OCI-LY3 (cell line): ENCODE results near the gene ZNF8.

ENCODE experiments used
- CTCF ChIP-seq: fragments of 200-600, 300-600 bp; sonication (generic); IDR thresholded peaks from 2 replicates; pipeline ENCODE4 v1.5.1; 2014; ENCODE audit warnings: antibody characterized with exemption, low read length, low read depth
- EZH2phosphoT487 ChIP-seq: fragments of 200-600 bp; shearing (Covaris generic); IDR thresholded peaks from 2 replicates; pipeline ENCODE4 v1.6.1; 2018; ENCODE audit warnings: antibody characterized with exemption, mixed run types, low read depth

- TF ChIP-seq CTCF (no peak), EZH2phosphoT487 (no peak)
Measured at GRCh38 chr19:58338825-58339558, 60.2 kb downstream of the ZNF8 start.
